OCI-LY3 (cell line): ENCODE measurements around the gene DNAJC6.

Source experiments
- EZH2phosphoT487 ChIP-seq: fragments of 200-600 bp; shearing (Covaris generic); IDR thresholded peaks from 2 replicates; pipeline ENCODE4 v1.6.1; 2018; ENCODE audit warnings: antibody characterized with exemption, mixed run types, low read depth
- TF ChIP-seq, protein P1 (sequence below): fragments of 200-600, 300-600 bp; sonication (generic); IDR thresholded peaks from 2 replicates; pipeline ENCODE4 v1.5.1; 2014; ENCODE audit warnings: antibody characterized with exemption, low read length, low read depth

DNA sequence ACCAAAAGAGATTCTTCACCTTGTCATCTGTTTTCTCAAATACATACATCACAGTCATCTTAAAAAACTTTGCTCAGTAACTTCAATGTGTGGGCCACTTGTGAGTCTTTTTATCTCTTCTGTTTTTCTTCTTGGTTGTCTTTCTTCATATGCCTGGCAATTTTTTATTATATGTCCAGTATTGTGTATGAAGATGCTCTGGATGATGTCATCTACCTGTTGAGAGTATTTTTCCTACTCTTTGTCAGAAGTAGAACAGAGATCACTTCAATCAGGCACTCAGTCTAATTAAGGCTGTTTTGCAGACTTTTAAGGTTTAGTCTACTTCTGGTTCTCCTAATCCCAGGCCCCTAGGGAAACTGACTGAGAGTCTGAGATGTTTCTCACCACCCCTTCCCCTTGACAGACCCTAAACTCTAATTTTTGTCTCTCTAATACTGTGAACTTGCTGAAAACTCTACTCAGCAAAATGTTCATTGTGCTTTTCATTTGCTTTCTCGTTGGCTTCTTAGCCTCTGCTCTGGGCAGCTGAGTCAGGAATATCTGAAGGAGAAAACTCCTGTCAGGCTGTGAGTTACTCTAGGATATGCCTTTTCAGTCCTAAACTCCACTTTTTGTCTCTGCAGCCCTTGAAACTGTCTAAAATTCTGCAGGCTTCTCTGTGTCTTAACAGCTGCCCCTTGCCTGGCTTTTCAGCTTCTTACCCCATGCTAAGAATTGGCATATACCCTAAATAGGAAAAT lies 33.0 kb upstream of the DNAJC6 start:
- TF ChIP-seq, protein P1, sequence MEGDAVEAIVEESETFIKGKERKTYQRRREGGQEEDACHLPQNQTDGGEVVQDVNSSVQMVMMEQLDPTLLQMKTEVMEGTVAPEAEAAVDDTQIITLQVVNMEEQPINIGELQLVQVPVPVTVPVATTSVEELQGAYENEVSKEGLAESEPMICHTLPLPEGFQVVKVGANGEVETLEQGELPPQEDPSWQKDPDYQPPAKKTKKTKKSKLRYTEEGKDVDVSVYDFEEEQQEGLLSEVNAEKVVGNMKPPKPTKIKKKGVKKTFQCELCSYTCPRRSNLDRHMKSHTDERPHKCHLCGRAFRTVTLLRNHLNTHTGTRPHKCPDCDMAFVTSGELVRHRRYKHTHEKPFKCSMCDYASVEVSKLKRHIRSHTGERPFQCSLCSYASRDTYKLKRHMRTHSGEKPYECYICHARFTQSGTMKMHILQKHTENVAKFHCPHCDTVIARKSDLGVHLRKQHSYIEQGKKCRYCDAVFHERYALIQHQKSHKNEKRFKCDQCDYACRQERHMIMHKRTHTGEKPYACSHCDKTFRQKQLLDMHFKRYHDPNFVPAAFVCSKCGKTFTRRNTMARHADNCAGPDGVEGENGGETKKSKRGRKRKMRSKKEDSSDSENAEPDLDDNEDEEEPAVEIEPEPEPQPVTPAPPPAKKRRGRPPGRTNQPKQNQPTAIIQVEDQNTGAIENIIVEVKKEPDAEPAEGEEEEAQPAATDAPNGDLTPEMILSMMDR, result no peak
- TF ChIP-seq EZH2phosphoT487, result no peak
